HuH-7.5 (cell line): ENCODE results near the gene IZUMO1.
"Not testable (repeated sequence)": the region's sequence is repeated elsewhere in the genome, so short reads cannot be mapped to it uniquely, and the experiment has no call there.

Source experiments
- DNase-seq: peaks from one replicate; pipeline ENCODE4 v3.0.0; 2011; ENCODE audit warnings: low spot score

The IZUMO1 gene

DNA sequence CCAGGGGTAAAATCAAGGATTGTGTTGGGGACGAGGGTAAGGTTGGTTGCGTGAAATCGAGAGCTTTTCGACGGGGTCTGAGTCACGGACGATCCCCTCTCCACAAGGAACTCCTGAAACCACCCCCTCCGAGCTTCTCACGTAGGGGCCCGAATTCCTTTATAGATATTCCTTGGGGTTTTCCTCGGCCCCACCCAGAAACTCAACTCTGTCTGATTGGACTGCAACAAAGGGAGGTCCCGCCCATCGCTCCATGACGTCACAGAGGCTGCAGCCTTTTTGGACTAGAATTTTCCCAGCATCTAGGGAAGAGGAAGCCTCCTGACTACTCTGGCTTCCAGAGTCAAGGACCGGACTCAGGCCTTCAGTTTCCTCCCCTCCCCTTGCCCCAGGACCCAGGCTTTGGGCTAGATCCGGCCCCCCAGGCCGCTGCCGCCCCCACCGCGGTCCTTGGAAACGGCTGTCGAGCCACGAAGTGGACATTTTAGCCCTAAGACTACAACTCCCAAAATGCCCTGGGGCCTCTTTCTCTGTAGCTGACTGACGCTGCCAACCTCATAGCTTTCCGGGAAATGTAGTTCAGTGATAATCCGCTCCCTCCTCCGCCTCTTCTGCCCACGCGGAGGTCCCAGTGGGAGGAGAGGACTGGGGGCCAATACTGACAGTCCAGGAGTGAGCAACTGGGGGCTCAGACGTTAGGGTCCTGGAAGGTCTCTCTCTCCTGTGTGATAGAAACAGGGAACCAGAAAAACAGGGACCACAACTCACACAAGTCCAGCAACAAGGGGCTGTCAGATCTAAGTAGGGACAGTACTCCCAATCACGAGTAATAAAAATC lies at the start of gene IZUMO1:
Gene IZUMO1, minus strand, starts transcription at position 172 of the 838 bp plus-strand sequence. CDS start 1,050 bp downstream, outside the sequence.
- DNase-seq: peak; percentile 90

DNA sequence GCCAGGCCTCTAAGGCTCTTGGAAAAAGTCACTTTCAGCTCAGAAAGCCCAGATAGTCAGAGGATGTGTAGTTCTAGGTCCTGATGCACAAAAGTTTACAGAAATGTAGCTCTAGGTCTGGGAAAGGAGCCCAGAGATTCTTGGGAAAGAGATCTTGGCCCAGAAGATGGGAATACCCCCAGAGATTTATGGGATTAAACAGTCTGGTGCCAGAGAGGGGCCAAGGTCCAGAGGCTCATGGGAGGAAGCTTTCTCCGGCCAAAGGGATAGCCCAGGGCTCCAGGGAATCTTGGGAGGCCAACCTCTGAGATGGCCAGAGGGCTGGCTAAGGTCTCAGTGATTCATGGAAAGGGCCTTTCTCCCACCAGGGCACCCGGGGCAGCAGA lies 49.0 kb upstream of the IZUMO1 start:
- DNase-seq: no peak

DNA sequence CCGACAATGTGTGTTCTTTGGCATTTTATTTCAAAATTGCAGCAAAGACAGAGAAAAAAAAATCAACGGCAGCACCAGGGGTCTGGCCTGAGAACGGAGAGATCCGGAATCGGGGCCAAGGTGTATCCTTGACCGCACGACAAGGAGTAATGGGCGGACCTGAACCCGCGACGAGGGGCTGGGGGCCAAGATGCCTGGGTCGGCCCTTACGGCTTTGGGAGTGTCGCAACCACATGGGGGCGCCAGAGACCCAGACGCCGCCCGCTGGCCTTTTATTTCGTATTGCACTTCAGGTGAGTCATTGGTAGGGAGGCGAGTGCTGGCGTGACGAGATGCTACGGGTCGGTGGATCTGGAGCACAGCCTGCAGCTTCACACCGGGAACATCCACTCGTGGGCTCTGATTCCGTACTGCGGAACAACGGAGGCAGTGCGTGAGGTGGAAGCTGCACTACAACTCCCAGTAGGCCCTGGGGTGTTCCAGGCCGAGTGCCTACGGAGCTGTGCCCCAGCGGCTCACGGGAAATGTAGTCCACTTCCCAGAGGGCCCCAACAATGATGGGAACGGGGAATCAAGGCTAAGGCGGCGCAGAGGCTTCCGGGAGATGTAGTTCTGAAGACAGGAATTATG lies 48.5 kb upstream of the IZUMO1 start:
- DNase-seq: peak; percentile 91

DNA sequence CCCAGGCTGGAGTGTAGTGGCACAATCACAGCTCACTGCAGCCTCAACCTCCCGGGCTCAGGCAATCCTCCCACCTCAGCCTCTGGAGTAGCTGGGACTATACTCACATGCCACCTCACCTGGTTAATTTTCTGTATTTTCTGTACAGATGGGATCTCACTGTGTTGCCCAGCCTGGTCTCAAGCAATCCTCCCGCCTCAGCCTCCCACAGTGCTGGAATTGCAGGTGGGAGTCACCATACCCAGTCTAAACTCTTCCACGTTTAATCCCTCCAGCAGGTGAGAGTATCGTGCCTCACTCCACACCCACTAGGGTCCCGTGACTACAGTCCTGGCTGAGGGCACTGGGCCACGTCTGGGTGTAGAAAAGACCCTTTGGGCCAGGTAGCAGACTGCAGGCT lies 47.6 kb upstream of the IZUMO1 start:
- DNase-seq: no peak

DNA sequence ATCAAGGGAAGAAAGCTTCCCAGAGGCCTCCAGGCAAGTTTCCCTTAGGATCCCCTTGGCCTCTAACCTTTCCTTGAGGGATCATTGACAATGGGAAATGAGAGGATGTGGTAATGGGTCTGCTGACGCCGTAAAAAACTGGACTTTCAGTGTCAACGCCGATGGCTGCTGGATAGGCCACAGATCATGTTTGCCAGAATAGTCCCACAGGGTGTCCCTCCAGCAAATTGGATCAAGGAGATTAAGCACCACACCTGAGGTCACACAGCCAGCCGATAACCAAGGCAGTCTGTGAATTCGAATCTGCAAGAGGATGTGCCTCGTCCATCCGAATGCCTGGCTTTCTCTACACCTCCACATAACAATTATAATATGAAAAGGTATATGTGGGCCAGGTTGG lies 46.6 kb upstream of the IZUMO1 start:
- no peak for DNase-seq

DNA sequence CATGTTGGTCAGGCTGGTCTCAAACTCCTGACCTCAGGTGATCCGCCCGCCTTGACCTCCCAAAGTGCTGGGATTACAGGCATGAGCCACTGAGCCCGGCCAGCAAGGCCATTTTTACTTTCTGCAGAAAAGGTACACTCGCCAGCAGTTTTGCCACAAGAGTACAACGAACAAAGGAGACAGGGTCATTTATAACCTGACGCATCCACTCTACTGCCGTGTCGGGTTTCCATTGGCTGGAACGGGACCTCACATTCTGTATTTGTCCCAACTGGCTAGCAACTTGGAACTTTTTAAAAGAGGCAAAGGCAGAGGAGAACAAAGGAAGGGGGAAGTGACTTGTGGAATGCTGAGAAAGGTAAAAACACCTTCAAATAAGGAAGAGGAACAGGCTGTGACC lies 40.6 kb upstream of the IZUMO1 start:
- DNase-seq: not testable (repeated sequence)

DNA sequence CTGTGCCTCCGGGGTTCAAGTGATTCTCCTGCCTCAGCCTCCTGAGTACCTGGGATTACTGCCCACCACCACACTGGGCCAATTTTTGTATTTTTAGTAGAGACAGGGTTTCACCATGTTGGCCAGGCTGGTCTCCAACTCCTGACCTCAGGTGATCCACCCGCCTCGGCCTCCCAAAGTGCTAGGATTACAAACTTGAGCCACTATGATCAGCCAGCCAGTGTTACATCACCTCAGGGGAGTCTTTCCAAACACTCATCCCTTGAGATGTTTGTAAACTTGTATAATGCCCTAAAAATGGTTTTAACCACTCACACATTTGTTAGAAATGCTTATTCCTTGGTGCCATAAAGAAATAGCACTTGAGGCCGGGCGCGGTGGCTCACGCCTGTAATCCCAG lies 39.7 kb upstream of the IZUMO1 start:
- DNase-seq: not testable (repeated sequence)

DNA sequence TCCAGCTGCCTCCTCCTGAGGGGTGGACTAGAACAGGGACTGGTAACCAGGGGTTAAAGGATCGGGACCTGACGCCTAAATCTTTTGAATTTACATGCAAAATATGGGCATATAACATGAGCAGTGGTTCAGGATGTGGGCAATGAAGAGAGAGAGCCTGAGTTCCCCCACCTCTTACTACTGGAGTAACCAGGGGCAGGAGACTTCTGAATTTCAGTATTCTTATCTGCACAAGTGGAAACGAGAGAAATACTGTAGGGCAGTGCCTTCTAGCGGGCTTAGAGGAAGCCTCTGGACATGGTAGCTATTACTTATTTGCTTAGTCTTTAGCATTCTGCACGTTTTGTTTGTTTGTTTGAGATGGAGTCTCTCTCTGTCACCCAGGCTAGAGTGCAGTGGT lies 37.8 kb upstream of the IZUMO1 start:
- DNase-seq: no peak

DNA sequence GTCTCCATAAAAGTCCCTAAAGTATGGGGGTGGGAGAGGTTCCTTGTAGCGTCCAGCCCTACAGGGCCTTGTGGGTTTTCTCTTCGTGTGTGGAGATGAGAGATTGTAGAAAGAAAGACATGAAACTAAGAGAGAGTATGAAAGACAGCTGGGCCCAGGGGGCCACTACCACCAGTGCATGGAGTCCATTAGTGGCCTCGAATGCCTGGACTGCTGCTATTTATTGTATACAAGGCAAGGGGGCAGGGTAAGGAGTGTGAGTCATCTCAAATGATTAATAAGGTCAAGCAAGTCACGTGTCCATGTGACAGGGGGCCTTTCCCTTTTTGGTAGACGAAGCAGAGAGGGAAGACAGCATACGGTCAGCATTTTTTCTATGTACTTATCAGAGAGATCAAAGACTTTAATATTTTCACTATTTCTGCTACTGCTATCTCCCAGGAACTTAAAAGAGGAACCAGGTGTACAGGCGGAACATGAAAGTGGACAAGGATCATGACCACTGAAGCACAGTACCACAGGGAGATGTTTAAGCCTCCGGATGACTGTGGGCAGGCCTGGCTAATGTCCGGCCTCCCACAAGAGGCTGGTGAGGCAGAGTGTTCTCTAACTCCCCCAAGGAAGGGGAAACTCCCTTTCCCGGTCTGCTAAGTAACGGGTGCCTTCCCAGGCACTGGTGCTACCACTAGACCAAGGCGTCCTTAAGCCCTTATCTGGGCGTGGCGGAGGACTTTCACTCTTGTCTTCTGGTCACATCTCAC lies 34.1 kb upstream of the IZUMO1 start:
- no peak for DNase-seq

DNA sequence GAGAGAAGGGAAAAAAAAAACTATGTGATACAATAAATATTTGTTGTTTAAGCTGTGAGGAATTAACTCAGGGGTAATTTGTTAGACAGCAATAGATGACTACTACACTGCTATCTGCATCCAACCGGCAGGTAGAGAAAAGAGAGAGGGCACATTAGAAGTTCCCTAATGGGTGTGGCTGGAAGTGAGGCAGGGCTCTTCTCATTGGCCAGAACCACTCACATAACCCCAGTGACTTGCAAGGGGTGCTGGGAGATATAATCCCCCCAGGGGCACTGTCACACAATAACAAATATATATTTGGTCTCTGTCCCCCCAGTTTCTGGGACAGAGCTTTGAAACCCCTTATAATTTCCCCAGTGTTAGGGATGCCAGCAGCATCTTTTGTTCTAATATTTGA lies 32.9 kb upstream of the IZUMO1 start:
- DNase-seq: no peak

DNA sequence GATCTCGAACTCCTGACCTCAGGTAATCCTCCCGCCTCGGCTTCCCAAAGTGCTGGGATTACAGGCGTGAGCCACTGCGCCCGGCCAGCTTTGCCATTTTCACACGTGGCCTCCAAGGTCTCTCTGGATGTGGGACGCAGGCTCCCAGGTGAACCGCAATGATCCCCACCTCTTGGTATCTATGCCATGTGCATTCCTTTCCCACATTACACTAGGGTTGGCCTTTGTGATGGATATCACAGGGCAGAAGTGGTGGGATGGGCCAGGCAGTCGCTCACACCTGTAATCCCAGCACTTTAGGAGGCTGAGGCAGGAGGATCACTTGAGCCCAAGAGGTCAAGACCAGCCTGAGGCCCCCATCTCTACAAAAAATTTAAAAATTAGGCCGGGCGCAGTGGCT lies 31.0 kb upstream of the IZUMO1 start:
- DNase-seq: no peak

DNA sequence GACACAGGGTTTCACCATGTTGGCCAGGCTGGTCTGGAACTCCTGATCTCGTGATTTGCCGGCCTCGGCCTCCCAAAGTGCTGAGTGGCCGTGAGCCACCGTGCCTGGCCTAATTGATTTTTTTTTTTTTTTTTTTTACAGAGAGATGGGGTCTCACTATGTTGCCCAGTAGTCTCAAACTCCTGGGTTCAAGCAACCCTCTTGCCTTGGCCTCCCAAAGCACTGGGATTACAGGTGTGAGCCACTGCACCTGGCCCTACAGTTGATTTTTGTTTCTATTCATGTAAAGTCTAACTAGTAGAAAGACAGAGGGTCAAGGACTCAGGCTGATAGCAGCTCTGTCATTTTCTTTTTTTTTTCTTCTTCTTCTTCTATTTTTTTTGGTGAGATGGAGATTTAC lies 30.4 kb upstream of the IZUMO1 start:
- no peak for DNase-seq

DNA sequence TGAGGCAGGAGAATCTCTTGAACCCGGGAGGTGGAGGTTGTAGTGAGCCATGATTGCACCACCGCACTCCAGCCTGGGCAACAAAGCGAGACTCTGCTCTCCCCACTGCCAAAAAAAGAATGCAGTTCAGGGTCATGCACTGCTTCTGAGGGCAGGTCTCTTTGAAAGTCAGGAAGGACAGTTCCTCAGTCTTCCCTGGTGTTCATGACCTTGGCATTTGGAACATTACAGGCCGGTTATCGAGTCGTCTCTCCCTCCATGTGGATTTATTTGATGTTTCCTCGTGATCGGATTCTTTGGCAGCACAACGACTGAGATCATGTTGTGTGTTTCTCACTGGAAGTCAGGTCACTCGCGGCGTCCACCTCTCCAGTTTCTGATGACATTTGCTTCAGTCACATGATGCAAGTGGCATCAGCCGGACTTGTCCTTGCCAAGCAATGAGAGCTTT lies 25.8 kb upstream of the IZUMO1 start:
- no peak for DNase-seq

DNA sequence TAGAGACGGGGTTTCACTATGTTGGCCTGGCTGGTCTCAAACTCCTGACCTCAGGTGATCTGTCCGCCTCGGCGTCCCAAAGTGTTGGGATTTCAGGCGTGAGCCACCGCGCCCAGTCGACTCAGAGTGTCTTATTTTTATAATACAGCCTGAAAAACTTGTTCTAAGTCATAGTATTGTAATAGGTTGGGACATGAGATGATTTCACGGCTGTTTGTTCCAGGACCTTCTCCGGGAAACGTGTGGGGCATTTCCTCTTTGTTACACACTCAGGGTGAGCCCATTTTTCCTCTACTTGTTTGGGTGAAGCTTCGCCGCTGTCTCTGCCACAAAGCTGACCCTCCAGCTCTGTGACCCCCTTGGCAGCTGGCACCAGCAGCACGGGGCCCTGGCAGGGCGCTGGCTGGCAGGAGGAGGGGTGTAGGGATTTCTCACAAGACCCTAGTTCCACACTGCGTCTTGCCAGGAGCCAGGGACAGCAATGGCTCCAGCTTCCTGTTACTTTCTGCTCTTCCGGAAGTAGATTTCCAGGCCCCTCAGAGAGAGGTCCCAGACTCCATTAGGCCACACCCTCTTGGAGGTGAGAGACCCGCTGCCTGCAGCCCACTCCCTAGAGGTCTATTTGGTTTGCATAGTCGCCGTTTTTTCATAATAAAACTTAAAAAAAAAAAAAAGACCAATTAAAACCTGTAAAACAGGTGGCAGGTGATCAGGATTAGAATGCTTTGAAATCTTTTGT lies 24.2 kb upstream of the IZUMO1 start:
- no peak for DNase-seq

DNA sequence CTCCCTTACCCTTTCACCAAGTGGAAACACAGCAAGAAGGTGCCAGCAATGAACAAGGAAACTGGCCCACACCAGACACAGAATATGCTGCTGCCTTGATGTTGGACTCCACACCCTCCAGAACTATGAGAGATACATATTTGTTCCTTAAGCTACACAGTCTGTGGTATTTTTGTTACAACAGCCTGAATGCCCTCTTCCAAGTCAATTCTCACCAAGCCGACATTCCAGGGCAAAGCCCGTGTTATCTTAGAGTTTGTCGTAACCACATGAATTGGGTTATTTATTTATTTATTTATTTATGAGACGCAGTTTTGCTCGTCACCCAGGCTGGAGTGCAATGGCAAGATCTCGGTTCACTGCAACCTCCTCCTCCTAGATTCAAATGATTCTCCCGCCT lies 23.6 kb upstream of the IZUMO1 start:
- no peak for DNase-seq

DNA sequence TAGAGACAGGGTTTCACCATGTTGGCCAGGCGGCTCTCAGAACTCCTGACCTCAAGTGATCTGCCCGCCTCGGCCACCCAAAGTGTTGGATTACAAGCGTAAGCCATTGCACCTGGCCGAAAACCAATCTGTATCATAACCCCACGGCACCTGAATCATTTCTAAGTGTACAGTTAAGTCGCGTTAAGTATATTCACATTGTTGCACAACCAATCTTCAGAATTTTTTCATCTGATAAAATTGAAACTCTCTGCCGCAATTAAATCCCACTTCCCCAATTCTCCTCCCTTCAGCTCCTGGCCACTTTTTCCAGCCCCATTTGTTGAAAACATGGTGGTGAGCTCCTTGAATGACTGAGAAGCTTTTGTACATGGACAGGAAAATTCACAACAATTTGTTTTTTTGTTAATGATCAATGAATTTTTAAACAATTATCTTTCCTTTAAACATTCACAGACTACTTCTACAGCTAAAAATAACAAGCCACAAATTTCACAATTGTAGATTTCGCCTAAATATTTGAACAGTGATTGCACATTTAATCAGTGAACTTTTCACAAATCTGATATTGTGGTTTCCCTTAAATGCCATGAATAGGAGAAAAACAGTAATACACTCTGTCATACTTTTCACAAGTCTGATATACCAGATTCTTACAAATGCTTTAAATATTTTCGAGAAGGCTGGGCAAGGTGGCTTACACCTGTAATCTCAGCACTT lies 22.4 kb upstream of the IZUMO1 start:
- no peak for DNase-seq

DNA sequence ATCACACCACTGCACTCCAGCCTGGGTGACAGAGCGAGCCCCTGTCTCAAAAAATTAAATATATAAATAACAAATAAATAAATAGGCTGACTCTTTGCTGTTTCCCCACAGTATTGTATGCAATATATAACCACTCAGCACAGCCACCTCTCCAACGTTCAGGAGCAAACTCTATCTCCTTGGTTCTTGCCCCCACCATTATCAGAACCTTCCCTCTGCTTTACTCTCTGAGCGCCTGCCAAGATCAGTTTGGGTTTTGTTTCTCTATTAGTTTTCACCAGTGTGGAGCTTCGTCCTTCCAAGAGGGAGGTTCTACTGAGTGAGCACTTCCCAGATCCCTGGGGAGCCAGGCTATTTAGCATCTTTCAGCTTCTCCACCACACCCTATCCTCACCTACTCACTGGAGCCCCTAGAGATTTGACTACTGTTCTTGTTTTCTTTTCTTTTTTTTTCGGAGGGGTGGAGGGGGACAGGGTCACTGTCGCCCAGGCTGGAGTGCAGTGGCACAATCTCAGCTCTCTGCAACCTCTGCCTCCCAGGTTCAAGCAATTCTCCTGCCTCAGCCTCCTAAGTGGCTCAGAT lies 21.6 kb upstream of the IZUMO1 start:
- not testable (repeated sequence) for DNase-seq

DNA sequence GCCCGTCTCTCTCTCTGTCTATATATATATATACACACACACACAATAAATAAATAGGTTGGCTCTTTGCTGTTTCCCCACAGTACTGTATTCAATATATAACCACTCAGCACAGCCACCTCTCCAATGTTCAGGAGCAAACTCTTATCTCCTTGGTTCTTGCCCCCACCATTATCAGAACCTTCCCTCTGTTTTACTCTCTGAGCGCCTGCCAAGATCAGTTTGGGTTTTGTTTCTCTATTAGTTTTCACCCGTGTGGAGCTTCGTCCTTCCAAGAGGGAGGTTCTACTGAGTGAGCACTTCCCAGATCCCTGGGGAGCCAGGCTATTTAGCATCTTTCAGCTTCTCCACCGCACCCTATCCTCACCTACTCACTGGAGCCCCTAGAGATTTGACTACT lies 19.1 kb upstream of the IZUMO1 start:
- DNase-seq: not testable (repeated sequence)

DNA sequence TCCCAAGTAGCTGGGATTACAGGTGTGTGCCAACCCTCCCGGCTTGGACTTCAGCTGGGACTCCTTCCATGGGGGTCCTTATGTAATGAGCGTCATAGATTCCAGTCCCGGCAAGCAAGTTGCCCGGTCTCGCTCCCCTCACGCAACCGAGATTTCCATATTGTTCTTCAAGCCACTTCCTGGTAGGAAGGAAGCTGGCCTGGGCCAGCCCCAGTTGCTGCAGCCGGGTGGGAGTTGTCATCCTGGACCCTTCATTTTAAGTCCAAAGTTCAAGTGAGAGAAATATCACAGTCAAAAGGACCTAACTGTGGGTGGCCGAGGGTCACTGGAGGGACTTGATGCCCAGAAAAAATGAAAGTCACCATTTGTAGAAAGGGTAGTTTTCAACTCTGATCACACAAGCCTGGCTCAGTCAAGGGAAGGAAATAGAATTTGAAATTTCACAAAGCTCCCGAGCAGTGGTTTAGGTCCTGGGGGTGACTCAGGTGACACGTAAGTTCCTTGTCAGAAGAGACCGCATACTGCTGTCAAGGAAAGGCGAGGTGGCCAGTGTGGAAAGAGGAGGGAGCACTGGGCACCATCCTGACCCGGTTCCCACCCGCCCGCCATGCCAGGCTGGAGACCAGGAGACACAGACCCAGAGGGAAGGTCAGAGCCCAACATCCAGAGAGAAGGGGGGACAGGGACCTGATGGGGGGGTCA lies 13.9 kb upstream of the IZUMO1 start:
- peak; percentile 22 for DNase-seq

DNA sequence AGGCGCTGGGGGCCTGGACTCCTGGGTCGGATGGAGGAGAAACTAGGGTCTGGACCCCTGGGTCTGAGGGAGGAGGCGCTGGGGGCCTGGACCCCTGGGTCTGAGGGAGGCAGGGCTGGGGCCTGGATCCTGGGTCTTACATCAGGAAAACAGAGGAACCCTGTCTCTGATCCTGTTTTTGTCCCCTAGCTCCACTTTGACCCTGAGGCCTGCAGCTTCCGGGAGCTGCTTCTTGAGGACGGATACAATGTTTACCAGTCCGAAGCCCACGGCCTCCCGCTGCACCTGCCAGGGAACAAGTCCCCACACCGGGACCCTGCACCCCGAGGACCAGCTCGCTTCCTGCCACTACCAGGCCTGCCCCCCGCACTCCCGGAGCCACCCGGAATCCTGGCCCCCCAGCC lies 11.0 kb upstream of the IZUMO1 start:
- DNase-seq: peak; percentile 4
